Endothelial cell of umbilical vein (primary cell): ENCODE data around the gene JARID2.

Experiments
- CTCF ChIP-seq, 2 donors: IDR thresholded peaks; 1 replicate in 1 of 2; 2 replicates in 1 of 2; pipeline ENCODE4 v1.5.1; 2011; ENCODE audit warnings: low read length in 2 of 2, mild to moderate bottlenecking in 2 of 2, moderate library complexity in 2 of 2, control low read depth in 1 of 2, inconsistent platforms in 1 of 2, low read depth in 1 of 2; ENCODE audit not compliant: insufficient read depth in 1 of 2; ENCODE audit errors: extremely low read depth in 1 of 2
- EZH2 ChIP-seq: IDR thresholded peaks from 2 replicates; pipeline ENCODE4 v1.6.1; 2012; ENCODE audit warnings: borderline replicate concordance, low read depth, mild to moderate bottlenecking, moderate library complexity, low read length, inconsistent platforms; ENCODE audit not compliant: severe bottlenecking
- FOS ChIP-seq: IDR thresholded peaks from 2 replicates; pipeline ENCODE4 v1.6.1; 2011; ENCODE audit warnings: mild to moderate bottlenecking, low read length, moderate library complexity, borderline replicate concordance; ENCODE audit not compliant: insufficient read depth
- MAX ChIP-seq: IDR thresholded peaks from 2 replicates; pipeline ENCODE4 v1.6.1; 2011; ENCODE audit not compliant: insufficient read depth, insufficient read length
- MYC ChIP-seq: IDR thresholded peaks from one replicate; pipeline ENCODE4 v1.6.1; 2011; ENCODE audit warnings: mild to moderate bottlenecking, low read depth, low read length
- POLR2AphosphoS5 ChIP-seq: IDR thresholded peaks from 2 replicates; pipeline ENCODE4 v1.6.1; 2012; ENCODE audit warnings: low read depth, mild to moderate bottlenecking, control low read depth, low read length, moderate library complexity; ENCODE audit not compliant: insufficient read depth

GRCh38 chr6:15331629-15332251 lies 85.9 kb downstream of the JARID2 start:
- TF ChIP-seq CTCF (IDR thresholded peaks at IDR 0.05; ENCODE audit: extremely low read depth in 1 of 2, insufficient read depth in 1 of 2, low read depth in 1 of 2, low read length in 2 of 2) (no peak), MYC (no peak), MAX (no peak), FOS (no peak), EZH2 (no peak), POLR2AphosphoS5 (no peak)
